DOHH2 (cell line): ENCODE measurements around the gene NAT8L.

Experiments
- H3F3A ChIP-seq: fragments of 200-600 bp; sonication (generic), shearing (Covaris generic); 2 replicates; pipeline ENCODE4 v1.6.0; 2016; ENCODE audit warnings: antibody characterized with exemption, mild to moderate bottlenecking; ENCODE audit not compliant: control insufficient read depth, insufficient read depth
- H3K27ac ChIP-seq: fragments of 200-600 bp; sonication (generic); 2 replicates; pipeline ENCODE4 v1.5.1; 2014; ENCODE audit warnings: low read depth, mild to moderate bottlenecking, low read length, moderate library complexity
- H3K27me3 ChIP-seq: fragments of 200-600 bp; sonication (generic); 2 replicates; pipeline ENCODE4 v1.6.1; 2014; ENCODE audit warnings: mild to moderate bottlenecking, low read length, mixed read lengths; ENCODE audit not compliant: control insufficient read depth
- H3K36me3 ChIP-seq: fragments of 200-600 bp; sonication (generic); 2 replicates; pipeline ENCODE4 v1.6.1; 2014; ENCODE audit warnings: mild to moderate bottlenecking, low read length, moderate library complexity, mixed read lengths; ENCODE audit not compliant: control insufficient read depth
- H3K4me1 ChIP-seq: fragments of 200-600 bp; sonication (generic); 2 replicates; pipeline ENCODE4 v1.6.1; 2014; ENCODE audit warnings: mild to moderate bottlenecking, low read length, mixed read lengths; ENCODE audit not compliant: control insufficient read depth
- H3K4me2 ChIP-seq: fragments of 200-600 bp; sonication (generic); 2 replicates; pipeline ENCODE4 v1.6.0; 2014; ENCODE audit warnings: mild to moderate bottlenecking, low read length, moderate library complexity
- H3K4me3 ChIP-seq: fragments of 200-600 bp; sonication (generic); 2 replicates; pipeline ENCODE4 v1.5.1; 2014; ENCODE audit warnings: mild to moderate bottlenecking, low read length, mixed read lengths
- H3K79me2 ChIP-seq: fragments of 200-600 bp; sonication (generic); 2 replicates; pipeline ENCODE4 v1.6.1; 2014; ENCODE audit warnings: mild to moderate bottlenecking, low read length, mixed read lengths; ENCODE audit not compliant: control insufficient read depth
- H3K9me2 ChIP-seq: fragments of 200-600 bp; sonication (generic); replicated peaks from 2 replicates; pipeline ENCODE4 v1.6.1; 2014; ENCODE audit warnings: mild to moderate bottlenecking, low read length, mixed read lengths; ENCODE audit not compliant: control insufficient read depth
- H3K9me3 ChIP-seq: fragments of 200-600 bp; sonication (generic); 2 replicates; pipeline ENCODE4 v1.6.1; 2014; ENCODE audit warnings: antibody characterized with exemption, low read length, mixed read lengths; ENCODE audit not compliant: control insufficient read depth, insufficient read depth
- H4K20me1 ChIP-seq: fragments of 200-600 bp; sonication (generic); 2 replicates; pipeline ENCODE4 v1.6.0; 2014; ENCODE audit warnings: low read depth, mild to moderate bottlenecking, antibody characterized with exemption, low read length, moderate library complexity; ENCODE audit not compliant: control insufficient read depth, insufficient read depth
- EZH2phosphoT487 ChIP-seq: fragments of 200-600 bp; sonication (generic); IDR thresholded peaks from 2 replicates; pipeline ENCODE4 v1.6.1; 2017; ENCODE audit warnings: borderline replicate concordance, mild to moderate bottlenecking, antibody characterized with exemption, low read length, moderate library complexity, mixed read lengths
- TF ChIP-seq, protein P1 (sequence below): fragments of 200-600 bp; sonication (generic); IDR thresholded peaks from one replicate; pipeline ENCODE4 v1.5.1; 2014; ENCODE audit warnings: antibody characterized with exemption, mild to moderate bottlenecking, low read depth, low read length; ENCODE audit not compliant: poor library complexity, severe bottlenecking

NAT8L gene

DNA sequence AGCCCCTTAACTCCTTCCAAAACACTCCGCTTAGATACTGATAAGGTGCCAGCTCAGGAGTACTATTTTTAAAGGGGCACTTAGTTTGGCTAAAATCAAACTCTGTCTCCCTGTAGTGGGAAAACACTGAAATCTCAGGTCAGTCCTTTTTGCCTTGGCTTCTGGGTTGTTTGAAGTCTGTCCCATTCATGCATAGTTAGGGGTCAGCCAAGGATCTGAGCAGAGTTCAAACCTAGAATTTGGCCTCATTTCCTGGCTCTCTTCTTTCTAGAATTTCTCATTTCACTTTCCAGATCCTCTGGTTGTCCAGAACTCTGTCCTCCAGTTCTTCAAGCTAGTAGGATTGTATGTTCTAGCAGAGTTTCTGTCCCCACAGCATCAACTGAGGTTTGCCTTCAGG, 31.5 kb downstream of the NAT8L start:
- no peaks in the 10 kb centered on the region for H3K79me2 ChIP-seq
- H3K27me3 ChIP-seq: peaks cover 17% of the 10 kb centered on the region
- no peaks in the 10 kb centered on the region for H4K20me1 ChIP-seq
- TF ChIP-seq, protein P1, sequence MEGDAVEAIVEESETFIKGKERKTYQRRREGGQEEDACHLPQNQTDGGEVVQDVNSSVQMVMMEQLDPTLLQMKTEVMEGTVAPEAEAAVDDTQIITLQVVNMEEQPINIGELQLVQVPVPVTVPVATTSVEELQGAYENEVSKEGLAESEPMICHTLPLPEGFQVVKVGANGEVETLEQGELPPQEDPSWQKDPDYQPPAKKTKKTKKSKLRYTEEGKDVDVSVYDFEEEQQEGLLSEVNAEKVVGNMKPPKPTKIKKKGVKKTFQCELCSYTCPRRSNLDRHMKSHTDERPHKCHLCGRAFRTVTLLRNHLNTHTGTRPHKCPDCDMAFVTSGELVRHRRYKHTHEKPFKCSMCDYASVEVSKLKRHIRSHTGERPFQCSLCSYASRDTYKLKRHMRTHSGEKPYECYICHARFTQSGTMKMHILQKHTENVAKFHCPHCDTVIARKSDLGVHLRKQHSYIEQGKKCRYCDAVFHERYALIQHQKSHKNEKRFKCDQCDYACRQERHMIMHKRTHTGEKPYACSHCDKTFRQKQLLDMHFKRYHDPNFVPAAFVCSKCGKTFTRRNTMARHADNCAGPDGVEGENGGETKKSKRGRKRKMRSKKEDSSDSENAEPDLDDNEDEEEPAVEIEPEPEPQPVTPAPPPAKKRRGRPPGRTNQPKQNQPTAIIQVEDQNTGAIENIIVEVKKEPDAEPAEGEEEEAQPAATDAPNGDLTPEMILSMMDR: no peak
- TF ChIP-seq EZH2phosphoT487: no peak
- no peaks in the 10 kb centered on the region for H3K9me3 ChIP-seq
- no peaks in the 10 kb centered on the region for H3F3A ChIP-seq
- H3K9me2 ChIP-seq: no peaks in the 10 kb centered on the region
- H3K4me2 ChIP-seq: no peak overlapping the region
- no peak overlapping the region for H3K4me3 ChIP-seq
- H3K36me3 ChIP-seq: no peaks in the 10 kb centered on the region
- no peak overlapping the region for H3K27ac ChIP-seq
- no peaks in the 10 kb centered on the region for H3K4me1 ChIP-seq

DNA sequence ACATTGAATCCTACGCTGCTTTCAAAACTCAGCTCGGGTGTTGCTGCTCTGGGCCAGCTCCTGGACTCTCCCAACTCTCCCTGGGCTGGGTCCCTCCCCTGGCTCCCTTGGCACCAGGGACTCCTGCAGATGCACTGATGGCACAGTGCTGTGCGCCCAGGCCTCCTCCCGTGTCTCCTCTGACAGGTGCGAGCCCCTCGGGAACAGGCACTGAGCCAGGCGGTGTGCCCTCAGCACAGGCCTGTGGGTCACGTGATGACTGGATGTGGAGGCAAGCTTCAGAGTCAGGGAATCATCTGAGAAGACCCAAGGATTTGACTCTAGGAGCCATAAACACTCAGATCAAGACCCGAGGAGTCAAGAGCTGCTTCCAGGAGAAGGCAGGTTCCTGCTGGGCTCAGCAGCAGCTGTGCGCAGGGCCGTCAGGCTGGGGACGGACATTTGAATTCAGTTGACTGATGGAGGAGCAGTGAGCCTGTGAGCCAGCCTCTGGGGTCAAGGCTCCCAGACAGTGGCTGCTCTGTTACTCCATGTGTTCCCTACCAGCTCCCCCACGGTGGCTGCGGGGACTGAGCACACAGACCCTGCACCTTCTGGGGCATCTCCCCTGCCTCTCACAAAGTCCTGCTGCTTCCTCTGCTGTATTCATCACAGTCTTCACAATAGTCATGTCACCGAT, 33.0 kb downstream of the NAT8L start:
- Histone ChIP-seq H4K20me1 (no peaks in the 10 kb centered on the region), H3K4me2 (no peak overlapping the region), H3F3A (no peaks in the 10 kb centered on the region), H3K36me3 (no peaks in the 10 kb centered on the region), H3K9me3 (no peaks in the 10 kb centered on the region), H3K27ac (no peak overlapping the region), H3K79me2 (no peaks in the 10 kb centered on the region), H3K4me3 (no peak overlapping the region), H3K4me1 (no peaks in the 10 kb centered on the region), H3K9me2 (no peaks in the 10 kb centered on the region), H3K27me3 (peaks cover 14% of the 10 kb centered on the region)
- TF ChIP-seq, protein P1: no peak

DNA sequence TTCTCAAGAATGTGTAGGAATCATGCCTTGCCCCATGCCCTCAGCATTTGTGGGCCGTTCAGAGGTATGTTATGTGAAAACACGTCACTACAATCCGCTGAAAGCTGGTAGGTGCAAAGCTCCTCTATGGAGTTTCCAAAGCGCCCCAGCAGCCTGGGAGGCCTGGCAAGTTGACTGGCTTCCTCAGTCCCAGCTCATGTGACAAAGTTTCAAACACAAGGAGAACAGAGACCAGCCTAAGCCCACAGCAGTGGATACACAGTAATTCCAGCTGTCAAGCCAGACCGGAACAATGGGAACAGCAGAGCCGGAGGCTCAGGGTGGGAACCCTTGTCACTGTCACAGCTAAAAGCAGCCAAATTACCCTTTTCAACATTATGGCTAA, 33.5 kb downstream of the NAT8L start:
- Histone ChIP-seq H3K27ac (no peak overlapping the region), H3K9me2 (no peaks in the 10 kb centered on the region), H3K36me3 (no peaks in the 10 kb centered on the region), H3F3A (no peaks in the 10 kb centered on the region), H4K20me1 (no peaks in the 10 kb centered on the region), H3K4me3 (no peak overlapping the region), H3K27me3 (peaks cover 14% of the 10 kb centered on the region), H3K4me1 (no peaks in the 10 kb centered on the region), H3K79me2 (no peaks in the 10 kb centered on the region), H3K4me2 (no peak overlapping the region), H3K9me3 (no peaks in the 10 kb centered on the region)
- TF ChIP-seq, protein P1: no peak
